AG04449 (cell line): ENCODE results near the gene BANF2.
"Not testable (repeated sequence)": the region's sequence is repeated elsewhere in the genome, so short reads cannot be mapped to it uniquely, and the experiment has no call there.

Experiments used
- CTCF ChIA-PET: fragments of 350-600 bp; formaldehyde crosslinking; extraction: SDS; loops from one replicate; lab custom pipeline; 2021; ENCODE audit warnings: antibody characterized with exemption; lab: Yijun Ruan, JAX
- POLR2A ChIA-PET: fragments of 400-600, 350-600 bp; formaldehyde crosslinking; extraction: SDS; loops from one replicate; lab custom pipeline; 2020; ENCODE audit warnings: antibody characterized with exemption, inconsistent platforms; lab: Yijun Ruan, JAX
- DNase-seq: peaks from one replicate; pipeline ENCODE4 v3.0.0-alpha.2; 2010; ENCODE audit warnings: low read depth, low spot score
- H3K4me3 ChIP-seq: 2 replicates; pipeline ENCODE4 v1.5.1; 2011; ENCODE audit warnings: low read depth, mild to moderate bottlenecking, control low read depth, low read length
- TF ChIP-seq, protein P1 (sequence below): IDR thresholded peaks from one replicate; pipeline ENCODE4 v1.5.1; 2011; ENCODE audit warnings: mild to moderate bottlenecking, moderate library complexity, low read length, control low read depth, inconsistent platforms; ENCODE audit not compliant: insufficient read depth; ENCODE audit errors: missing control alignments

The BANF2 gene

DNA sequence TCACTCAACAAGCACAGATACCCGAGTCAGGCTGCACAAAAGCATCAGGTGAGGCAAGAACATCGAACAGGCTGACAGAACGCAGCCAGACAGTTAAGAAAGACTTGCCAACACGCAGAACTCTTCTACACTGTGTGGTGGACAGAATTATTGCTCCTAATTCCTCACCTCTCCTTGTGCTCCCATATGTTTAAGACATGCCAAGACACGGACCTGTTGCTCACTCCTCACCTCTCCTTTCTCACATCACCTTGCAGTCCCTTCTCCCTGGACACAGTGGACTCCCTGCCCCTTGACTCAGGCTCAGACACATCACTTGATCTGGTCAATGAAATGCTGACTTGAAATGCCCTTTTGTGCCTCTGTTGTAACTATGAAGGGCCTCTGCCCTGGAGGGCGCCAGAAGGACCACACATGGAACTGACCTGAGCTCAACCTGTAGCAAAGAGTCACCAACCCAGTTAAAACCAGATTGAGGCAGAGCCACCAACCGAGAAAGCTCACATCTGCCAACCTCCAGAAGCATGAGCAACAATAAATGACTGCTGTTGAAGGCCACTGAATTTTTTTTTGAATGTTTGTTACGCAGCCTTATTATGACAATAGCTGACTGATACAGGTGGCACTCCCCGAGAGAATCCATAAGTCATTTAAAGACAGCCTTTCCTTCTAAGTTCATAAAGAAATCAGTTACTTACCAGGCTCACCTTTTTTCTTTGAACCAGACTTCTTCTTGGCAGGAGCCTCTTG lies 41.7 kb upstream of the BANF2 start:
- DNase-seq: no peak
- CTCF ChIA-PET: interaction anchor here (0.6 to 11.4 kb wide), 7 partner anchors 8 to 279 kb away, joined by 3 to 124 read pairs (median 5); no protein-coding TSS in a partner anchor
- POLR2A ChIA-PET: no interaction called here
- TF ChIP-seq, protein P1, sequence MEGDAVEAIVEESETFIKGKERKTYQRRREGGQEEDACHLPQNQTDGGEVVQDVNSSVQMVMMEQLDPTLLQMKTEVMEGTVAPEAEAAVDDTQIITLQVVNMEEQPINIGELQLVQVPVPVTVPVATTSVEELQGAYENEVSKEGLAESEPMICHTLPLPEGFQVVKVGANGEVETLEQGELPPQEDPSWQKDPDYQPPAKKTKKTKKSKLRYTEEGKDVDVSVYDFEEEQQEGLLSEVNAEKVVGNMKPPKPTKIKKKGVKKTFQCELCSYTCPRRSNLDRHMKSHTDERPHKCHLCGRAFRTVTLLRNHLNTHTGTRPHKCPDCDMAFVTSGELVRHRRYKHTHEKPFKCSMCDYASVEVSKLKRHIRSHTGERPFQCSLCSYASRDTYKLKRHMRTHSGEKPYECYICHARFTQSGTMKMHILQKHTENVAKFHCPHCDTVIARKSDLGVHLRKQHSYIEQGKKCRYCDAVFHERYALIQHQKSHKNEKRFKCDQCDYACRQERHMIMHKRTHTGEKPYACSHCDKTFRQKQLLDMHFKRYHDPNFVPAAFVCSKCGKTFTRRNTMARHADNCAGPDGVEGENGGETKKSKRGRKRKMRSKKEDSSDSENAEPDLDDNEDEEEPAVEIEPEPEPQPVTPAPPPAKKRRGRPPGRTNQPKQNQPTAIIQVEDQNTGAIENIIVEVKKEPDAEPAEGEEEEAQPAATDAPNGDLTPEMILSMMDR: no peak
- H3K4me3 ChIP-seq: no peak overlapping the region

DNA sequence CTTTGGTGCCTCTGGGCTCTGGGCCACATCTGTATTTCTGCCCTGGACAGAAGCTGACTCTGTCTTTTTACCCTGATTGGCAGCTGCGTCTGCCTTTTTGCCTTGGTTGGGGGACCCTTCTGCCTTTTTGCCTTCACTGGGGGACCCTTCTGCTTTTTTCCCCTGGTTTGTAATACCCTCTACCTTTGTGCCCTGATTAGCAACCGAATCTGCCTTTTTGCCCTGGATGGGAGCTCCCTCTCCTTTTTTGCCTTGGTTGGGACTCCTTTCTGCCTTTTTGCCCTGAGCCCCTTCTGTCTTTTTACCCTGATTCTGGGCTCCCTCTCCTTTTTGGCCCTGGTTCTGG lies 41.1 kb upstream of the BANF2 start:
- ChIA-PET POLR2A (no interaction called here), CTCF (interaction anchor here (0.6 to 11.4 kb wide), 5 partner anchors 9 to 279 kb away, joined by 3 to 124 read pairs (median 4); no protein-coding TSS in a partner anchor)
- no peak for DNase-seq
- TF ChIP-seq, protein P1: no peak
- H3K4me3 ChIP-seq: no peak overlapping the region

GRCh38 chr20:17659344-17659743 lies 40.4 kb upstream of the BANF2 start:
- H3K4me3 ChIP-seq, POLR2A ChIA-PET, DNase-seq: not testable (repeated sequence)
- CTCF ChIA-PET: interaction anchor here (1.1 kb wide), 2 partner anchors 10 to 12 kb away, joined by 4 read pairs; no protein-coding TSS in a partner anchor

DNA sequence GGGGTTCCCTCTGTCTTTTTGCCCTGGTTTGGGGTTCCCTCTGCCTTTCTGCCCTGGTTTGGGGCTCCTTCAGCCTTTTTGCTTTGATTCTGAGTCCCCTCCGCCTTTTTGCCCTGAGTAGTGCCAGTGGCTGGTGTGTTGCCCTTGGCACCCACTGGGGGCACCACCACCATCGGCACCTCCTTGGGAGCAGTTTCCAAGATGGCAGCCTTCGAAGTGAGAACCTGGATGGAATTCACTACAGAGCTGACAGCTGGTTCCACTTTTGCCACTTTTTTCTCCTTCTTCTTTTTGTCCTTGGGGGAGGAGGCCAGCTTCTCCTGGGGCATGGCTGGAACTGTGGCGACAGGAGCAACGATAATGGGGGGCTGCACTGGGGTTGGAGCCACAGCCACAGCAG lies 40.0 kb upstream of the BANF2 start:
- ChIA-PET CTCF (no interaction called here), POLR2A (no interaction called here)
- H3K4me3 ChIP-seq: no peak overlapping the region
- TF ChIP-seq, protein P1: no peak
- no peak for DNase-seq

DNA sequence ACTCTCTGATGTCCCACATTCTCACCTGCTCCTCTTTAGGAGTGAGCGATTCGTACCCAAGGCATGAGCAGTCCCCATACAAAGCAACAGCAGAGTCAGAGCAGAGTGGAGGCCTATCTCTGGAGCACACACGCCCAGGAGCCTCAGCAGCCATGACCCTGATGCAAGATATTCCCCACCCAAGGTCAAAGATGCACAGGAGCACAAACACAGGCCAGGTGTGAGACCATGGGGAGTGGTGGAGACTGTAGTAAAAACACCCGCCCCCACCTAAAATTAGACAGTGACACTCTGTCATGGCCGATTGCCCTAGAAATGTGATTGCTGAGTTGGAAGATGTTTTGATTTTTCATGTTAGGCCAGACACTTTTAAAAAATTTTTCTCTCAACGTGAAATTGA lies 39.1 kb upstream of the BANF2 start:
- ChIA-PET CTCF (no interaction called here), POLR2A (no interaction called here)
- no peak overlapping the region for H3K4me3 ChIP-seq
- TF ChIP-seq, protein P1: no peak
- DNase-seq: no peak

- DNase-seq: no peak
- POLR2A ChIA-PET: no interaction called here
- CTCF ChIA-PET: no interaction called here
- TF ChIP-seq, protein P1: no peak
- H3K4me3 ChIP-seq: no peak overlapping the region
Observed at GRCh38 chr20:17661121-17661744, 38.5 kb upstream of the BANF2 start.
